Endodermal cell (in vitro differentiated cells): Measurements from ENCODE around the gene ZFP57. TPM values are rescaled to one million over a fixed set of nuclear protein-coding genes. Genes with fewer than 3 reads are reported as not detected.

Experiments
- DNase-seq: peaks from one replicate; pipeline ENCODE4 v3.0.0-alpha.2; 2017
- H3K27ac ChIP-seq: 2 replicates; pipeline ENCODE4 v1.5.1; 2013; ENCODE audit warnings: mild to moderate bottlenecking, low read depth, low read length, moderate library complexity
- H3K27me3 ChIP-seq: 2 replicates; pipeline ENCODE4 v1.6.1; 2013; ENCODE audit warnings: mild to moderate bottlenecking, low read length, moderate library complexity; ENCODE audit not compliant: insufficient read depth, control insufficient read depth, poor library complexity, severe bottlenecking
- H3K36me3 ChIP-seq: 2 replicates; pipeline ENCODE4 v1.7.0; 2013; ENCODE audit warnings: mild to moderate bottlenecking, low read length, moderate library complexity; ENCODE audit not compliant: control insufficient read depth, insufficient read depth
- H3K4me1 ChIP-seq: one replicate; pipeline ENCODE4 v1.7.0; 2013; ENCODE audit warnings: low read length; ENCODE audit not compliant: control insufficient read depth, insufficient read depth
- H3K4me3 ChIP-seq: 2 replicates; pipeline ENCODE4 v1.5.1; 2013; ENCODE audit warnings: mild to moderate bottlenecking, low read length, moderate library complexity
- H3K9ac ChIP-seq: 2 replicates; pipeline ENCODE4 v1.6.1; 2013; ENCODE audit warnings: mild to moderate bottlenecking, low read length, moderate library complexity; ENCODE audit not compliant: poor library complexity, severe bottlenecking; ENCODE audit errors: extremely low read depth
- H3K9me3 ChIP-seq: 2 replicates; pipeline ENCODE4 v1.6.1; 2013; ENCODE audit warnings: mild to moderate bottlenecking, low read length, moderate library complexity; ENCODE audit not compliant: control insufficient read depth
- H3K27ac Mint-ChIP-seq: 2 replicates; pipeline ENCODE4 v1.8.0; 2020; ENCODE audit warnings: mixed read lengths
- H3K27me3 Mint-ChIP-seq: 2 replicates; pipeline ENCODE4 v1.8.0; 2021; ENCODE audit warnings: mild to moderate bottlenecking, mixed read lengths; ENCODE audit not compliant: insufficient read depth
- H3K36me3 Mint-ChIP-seq: 2 replicates; pipeline ENCODE4 v1.8.0; 2020; ENCODE audit warnings: low read depth, mixed read lengths
- H3K4me1 Mint-ChIP-seq: 2 replicates; pipeline ENCODE4 v1.8.0; 2020; ENCODE audit warnings: mixed read lengths
- H3K4me3 Mint-ChIP-seq: 2 replicates; pipeline ENCODE4 v1.8.0; 2020; ENCODE audit warnings: mild to moderate bottlenecking, moderate library complexity, mixed read lengths
- H3K9me3 Mint-ChIP-seq: 2 replicates; pipeline ENCODE4 v1.8.0; 2020; ENCODE audit warnings: mild to moderate bottlenecking, mixed read lengths
- WGBS, 2 experiments: methylation state at CpG; one replicate each; pipeline versions ENCODE4 v1.1.5 to v1.1.7; 2013; ENCODE audit warnings: missing lambda C conversion rate in 2 of 2, mixed read lengths in 1 of 2; ENCODE audit not compliant: insufficient coverage in 1 of 2, insufficient read length in 1 of 2; 5-methylcytosine and 5-hydroxymethylcytosine counted together
- total RNA-seq, 2 donors: library from RNA; stranded (reverse); fragmentation: NEBNext Ultra II Directional in 1 of 2; extraction: Animal tissue kit (Norgen Biotek cat#: 25700) in 1 of 2; gene quantifications; 2 replicates in 1 of 2; 3 replicates in 1 of 2; pipeline ENCODE4 v1.2.1, GENCODE V29; 2021
- TF ChIP-seq, protein P1 (sequence below): fragments of 200-600 bp; sonication (generic); conservative IDR thresholded peaks from 2 replicates; pipeline ENCODE4 v1.5.0; 2021; ENCODE audit warnings: antibody characterized with exemption, mild to moderate bottlenecking

ZFP57 gene
- total RNA-seq, 2 donors from 2014 or later: 0.24 to 0.59 TPM

DNA sequence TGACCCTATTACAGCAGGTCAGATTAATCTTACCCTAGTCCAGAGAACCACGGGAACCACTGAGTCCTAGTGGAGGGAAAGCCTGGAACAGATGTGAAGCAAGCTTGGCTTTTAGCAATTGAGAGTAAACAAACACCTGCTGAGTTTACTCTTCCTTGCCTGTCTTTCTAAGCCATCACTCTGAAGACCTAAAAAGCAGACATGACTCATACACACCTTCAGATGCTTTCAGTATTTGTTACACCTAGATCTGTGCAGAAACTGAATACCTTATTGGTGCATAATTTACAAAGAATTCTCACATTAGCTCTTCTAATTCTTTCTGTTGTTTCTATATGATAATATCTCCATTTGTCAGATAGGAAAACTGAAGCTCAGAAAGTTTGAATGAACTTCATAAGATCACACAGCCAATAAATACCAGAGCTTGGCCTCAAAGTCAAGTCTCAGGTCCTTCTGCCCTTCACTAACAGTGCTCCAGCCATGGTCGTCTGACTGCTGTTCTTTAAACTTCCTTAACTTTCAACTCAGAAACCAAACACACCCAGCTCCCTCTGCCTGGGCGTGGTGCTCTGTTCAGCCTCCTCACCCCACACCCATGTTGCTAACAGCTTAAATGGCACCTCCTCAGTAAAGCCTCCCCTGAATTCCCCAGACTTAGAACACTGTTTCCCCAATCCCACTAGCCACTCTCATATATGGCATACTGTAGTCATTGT, 39.4 kb downstream of the ZFP57 start:
- Histone ChIP-seq H3K9me3 (no peaks in the 10 kb centered on the region), H3K27me3 (no peaks in the 10 kb centered on the region), H3K4me1 (no peaks in the 10 kb centered on the region), H3K4me3 (no peak overlapping the region), H3K27ac (no peak overlapping the region), H3K9ac (no peak overlapping the region), H3K36me3 (no peaks in the 10 kb centered on the region)
- Mint-ChIP-seq H3K27ac (no peak overlapping the region), H3K9me3 (no peaks in the 10 kb centered on the region), H3K36me3 (no peaks in the 10 kb centered on the region), H3K4me3 (no peak overlapping the region), H3K27me3 (no peaks in the 10 kb centered on the region), H3K4me1 (peaks cover 8% of the 10 kb centered on the region)
- TF ChIP-seq, protein P1, sequence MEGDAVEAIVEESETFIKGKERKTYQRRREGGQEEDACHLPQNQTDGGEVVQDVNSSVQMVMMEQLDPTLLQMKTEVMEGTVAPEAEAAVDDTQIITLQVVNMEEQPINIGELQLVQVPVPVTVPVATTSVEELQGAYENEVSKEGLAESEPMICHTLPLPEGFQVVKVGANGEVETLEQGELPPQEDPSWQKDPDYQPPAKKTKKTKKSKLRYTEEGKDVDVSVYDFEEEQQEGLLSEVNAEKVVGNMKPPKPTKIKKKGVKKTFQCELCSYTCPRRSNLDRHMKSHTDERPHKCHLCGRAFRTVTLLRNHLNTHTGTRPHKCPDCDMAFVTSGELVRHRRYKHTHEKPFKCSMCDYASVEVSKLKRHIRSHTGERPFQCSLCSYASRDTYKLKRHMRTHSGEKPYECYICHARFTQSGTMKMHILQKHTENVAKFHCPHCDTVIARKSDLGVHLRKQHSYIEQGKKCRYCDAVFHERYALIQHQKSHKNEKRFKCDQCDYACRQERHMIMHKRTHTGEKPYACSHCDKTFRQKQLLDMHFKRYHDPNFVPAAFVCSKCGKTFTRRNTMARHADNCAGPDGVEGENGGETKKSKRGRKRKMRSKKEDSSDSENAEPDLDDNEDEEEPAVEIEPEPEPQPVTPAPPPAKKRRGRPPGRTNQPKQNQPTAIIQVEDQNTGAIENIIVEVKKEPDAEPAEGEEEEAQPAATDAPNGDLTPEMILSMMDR: no peak
- 58 to 68% methylated on average over 3 of the region's 3 CpGs for WGBS, 2 experiments
- no peak for DNase-seq

DNA sequence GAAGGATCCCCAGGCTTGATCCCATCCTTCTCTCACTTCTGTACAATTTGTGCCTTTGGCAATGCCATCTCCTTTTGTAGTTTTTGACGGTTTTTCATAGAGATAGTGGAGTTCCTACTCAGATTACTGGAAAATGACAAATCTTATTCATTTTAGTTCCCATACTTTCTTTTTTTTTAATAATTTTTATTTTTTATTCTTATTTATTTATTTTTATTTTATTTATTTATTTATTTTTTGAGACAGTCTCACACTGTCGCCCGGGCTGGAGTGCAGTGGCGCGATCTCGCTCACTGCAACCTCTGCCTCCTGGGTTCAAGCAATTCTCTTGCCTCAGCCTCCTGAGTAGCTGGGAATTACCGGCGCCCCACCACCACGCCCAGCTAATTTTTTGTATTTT, 43.7 kb downstream of the ZFP57 start:
- H3K9ac ChIP-seq: no peak overlapping the region
- H3K4me3 ChIP-seq: no peak overlapping the region
- H3K36me3 ChIP-seq: no peaks in the 10 kb centered on the region
- DNase-seq: no peak
- no peak overlapping the region for H3K27ac Mint-ChIP-seq
- H3K27me3 ChIP-seq: no peaks in the 10 kb centered on the region
- TF ChIP-seq, protein P1: no peak
- H3K9me3 ChIP-seq: no peaks in the 10 kb centered on the region
- H3K36me3 Mint-ChIP-seq: no peaks in the 10 kb centered on the region
- no peaks in the 10 kb centered on the region for H3K9me3 Mint-ChIP-seq
- H3K4me3 Mint-ChIP-seq: no peak overlapping the region
- no peak overlapping the region for H3K27ac ChIP-seq
- peaks cover 20% of the 10 kb centered on the region for H3K4me1 Mint-ChIP-seq
- 96 to 100% methylated on average over 1 to 9 of the region's 9 CpGs for WGBS, 2 experiments
- H3K27me3 Mint-ChIP-seq: no peaks in the 10 kb centered on the region
- no peaks in the 10 kb centered on the region for H3K4me1 ChIP-seq

DNA sequence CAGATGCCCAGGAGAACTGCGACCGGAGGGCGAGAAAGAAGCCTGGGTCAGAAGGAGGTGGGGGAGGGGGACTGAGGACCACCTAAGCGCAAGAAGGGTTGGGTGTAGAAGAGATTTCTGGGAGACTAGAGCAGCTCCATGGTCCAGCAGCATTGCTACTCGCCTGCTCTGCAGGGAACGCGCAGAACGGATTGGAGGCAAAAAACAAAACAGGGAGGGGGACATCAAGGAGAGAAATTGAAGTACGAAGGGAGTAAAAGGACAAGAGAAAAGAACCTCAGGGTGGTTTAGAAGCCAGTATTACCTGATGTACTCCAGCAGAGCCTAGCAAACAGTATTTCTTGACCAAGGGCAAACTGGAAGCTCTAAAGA, 47.4 kb downstream of the ZFP57 start:
- H3K4me1 Mint-ChIP-seq: peaks cover 35% of the 10 kb centered on the region
- H3K4me3 Mint-ChIP-seq: peak overlapping the region; percentile 80
- H3K36me3 Mint-ChIP-seq: no peaks in the 10 kb centered on the region
- no peaks in the 10 kb centered on the region for H3K4me1 ChIP-seq
- 1 to 2% methylated on average over 9 of the region's 9 CpGs for WGBS, 2 experiments
- TF ChIP-seq, protein P1: no peak
- no peaks in the 10 kb centered on the region for H3K9me3 Mint-ChIP-seq
- peaks cover 10% of the 10 kb centered on the region for H3K27me3 ChIP-seq
- peaks cover 18% of the 10 kb centered on the region for H3K27me3 Mint-ChIP-seq
- no peaks in the 10 kb centered on the region for H3K9me3 ChIP-seq
- peak overlapping the region; percentile 33 for H3K9ac ChIP-seq
- peak overlapping the region; percentile 79 for H3K27ac ChIP-seq
- peak overlapping the region; percentile 77 for H3K27ac Mint-ChIP-seq
- no peak for DNase-seq
- H3K36me3 ChIP-seq: no peaks in the 10 kb centered on the region
- H3K4me3 ChIP-seq: peak overlapping the region; percentile 92
